HCT116 (cell line): Measurements from ENCODE around the gene MAEA.

Source experiments
- CEBPB ChIP-seq: IDR thresholded peaks from 2 replicates; pipeline ENCODE4 v1.6.1; 2012; ENCODE audit warnings: low read depth
- CTCF ChIP-seq, 3 experiments: fragments of 200-600 bp in 1 of 3; sonication (generic) in 1 of 3; IDR thresholded peaks in 2 of 3; conservative IDR thresholded peaks in 1 of 3; 2 replicates each; pipeline ENCODE4 v1.5.1; 2012 to 2017; ENCODE audit warnings: low read depth in 2 of 3, low read length in 2 of 3, antibody characterized with exemption in 1 of 3, borderline replicate concordance in 1 of 3, control low read depth in 1 of 3, mild to moderate bottlenecking in 1 of 3, mixed read lengths in 1 of 3, mixed run types in 1 of 3, moderate library complexity in 1 of 3; ENCODE audit not compliant: insufficient read depth in 1 of 3
- EZH2 ChIP-seq: fragments of 200-600 bp; sonication (generic); IDR thresholded peaks from 2 replicates; pipeline ENCODE4 v1.6.1; 2017; ENCODE audit warnings: antibody characterized with exemption, mixed run types
- JUND ChIP-seq: IDR thresholded peaks from 2 replicates; pipeline ENCODE4 v1.6.1; 2012
- MAX ChIP-seq: IDR thresholded peaks from 2 replicates; pipeline ENCODE4 v1.6.1; 2012
- POLR2AphosphoS5 ChIP-seq: IDR thresholded peaks from 2 replicates; pipeline ENCODE4 v1.6.1; 2011; ENCODE audit warnings: mild to moderate bottlenecking, low read depth, low read length, moderate library complexity
- RAD21 ChIP-seq: IDR thresholded peaks from 2 replicates; pipeline ENCODE4 v1.6.1; 2012; ENCODE audit warnings: low read depth, mild to moderate bottlenecking
- SRF ChIP-seq: IDR thresholded peaks from 2 replicates; pipeline ENCODE4 v1.6.1; 2012; ENCODE audit warnings: low read depth
- YY1 ChIP-seq: IDR thresholded peaks from 2 replicates; pipeline ENCODE4 v1.6.1; 2011; ENCODE audit warnings: low read length, low read depth, moderate library complexity, mild to moderate bottlenecking; ENCODE audit not compliant: insufficient replicate concordance; ENCODE audit errors: extremely low read depth
- ZFX ChIP-seq: fragments of 450-650 bp; IDR thresholded peaks from 2 replicates; pipeline ENCODE4 v1.6.1; 2017
- ZNF274 ChIP-seq: fragments of 200-500 bp; sonication (Bioruptor generic); IDR thresholded peaks from 2 replicates; pipeline ENCODE4 v1.6.1; 2014; ENCODE audit warnings: mild to moderate bottlenecking, low read depth, low read length, inconsistent platforms
- TF ChIP-seq, protein P1 (sequence below): IDR thresholded peaks from 2 replicates; pipeline ENCODE4 v1.6.1; 2012; ENCODE audit warnings: low read depth
- TF ChIP-seq, protein P2 (sequence below): IDR thresholded peaks from 2 replicates; pipeline ENCODE4 v1.6.1; 2011; ENCODE audit warnings: mild to moderate bottlenecking, low read length, moderate library complexity; ENCODE audit not compliant: insufficient replicate concordance; ENCODE audit errors: extremely low read depth

GRCh38 chr4:1247864-1248244 lies 41.8 kb upstream of the MAEA start:
- TF ChIP-seq ZNF274 (no peak), CTCF (IDR thresholded peaks at IDR 0.05 in 2 of 3, conservative IDR thresholded peaks at IDR 0.05 in 1 of 3; ENCODE audit: borderline replicate concordance in 1 of 3, insufficient read depth in 1 of 3, low read depth in 2 of 3, low read length in 2 of 3) (no peak), EZH2 (no peak), CEBPB (no peak), JUND (no peak), POLR2AphosphoS5 (no peak), YY1 (no peak), MAX (no peak), ZFX (peak; percentile 88; the same call in 1 of the 2 replicates), RAD21 (no peak), SRF (no peak)
- TF ChIP-seq, protein P1, sequence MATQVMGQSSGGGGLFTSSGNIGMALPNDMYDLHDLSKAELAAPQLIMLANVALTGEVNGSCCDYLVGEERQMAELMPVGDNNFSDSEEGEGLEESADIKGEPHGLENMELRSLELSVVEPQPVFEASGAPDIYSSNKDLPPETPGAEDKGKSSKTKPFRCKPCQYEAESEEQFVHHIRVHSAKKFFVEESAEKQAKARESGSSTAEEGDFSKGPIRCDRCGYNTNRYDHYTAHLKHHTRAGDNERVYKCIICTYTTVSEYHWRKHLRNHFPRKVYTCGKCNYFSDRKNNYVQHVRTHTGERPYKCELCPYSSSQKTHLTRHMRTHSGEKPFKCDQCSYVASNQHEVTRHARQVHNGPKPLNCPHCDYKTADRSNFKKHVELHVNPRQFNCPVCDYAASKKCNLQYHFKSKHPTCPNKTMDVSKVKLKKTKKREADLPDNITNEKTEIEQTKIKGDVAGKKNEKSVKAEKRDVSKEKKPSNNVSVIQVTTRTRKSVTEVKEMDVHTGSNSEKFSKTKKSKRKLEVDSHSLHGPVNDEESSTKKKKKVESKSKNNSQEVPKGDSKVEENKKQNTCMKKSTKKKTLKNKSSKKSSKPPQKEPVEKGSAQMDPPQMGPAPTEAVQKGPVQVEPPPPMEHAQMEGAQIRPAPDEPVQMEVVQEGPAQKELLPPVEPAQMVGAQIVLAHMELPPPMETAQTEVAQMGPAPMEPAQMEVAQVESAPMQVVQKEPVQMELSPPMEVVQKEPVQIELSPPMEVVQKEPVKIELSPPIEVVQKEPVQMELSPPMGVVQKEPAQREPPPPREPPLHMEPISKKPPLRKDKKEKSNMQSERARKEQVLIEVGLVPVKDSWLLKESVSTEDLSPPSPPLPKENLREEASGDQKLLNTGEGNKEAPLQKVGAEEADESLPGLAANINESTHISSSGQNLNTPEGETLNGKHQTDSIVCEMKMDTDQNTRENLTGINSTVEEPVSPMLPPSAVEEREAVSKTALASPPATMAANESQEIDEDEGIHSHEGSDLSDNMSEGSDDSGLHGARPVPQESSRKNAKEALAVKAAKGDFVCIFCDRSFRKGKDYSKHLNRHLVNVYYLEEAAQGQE: no peak
- TF ChIP-seq, protein P2, sequence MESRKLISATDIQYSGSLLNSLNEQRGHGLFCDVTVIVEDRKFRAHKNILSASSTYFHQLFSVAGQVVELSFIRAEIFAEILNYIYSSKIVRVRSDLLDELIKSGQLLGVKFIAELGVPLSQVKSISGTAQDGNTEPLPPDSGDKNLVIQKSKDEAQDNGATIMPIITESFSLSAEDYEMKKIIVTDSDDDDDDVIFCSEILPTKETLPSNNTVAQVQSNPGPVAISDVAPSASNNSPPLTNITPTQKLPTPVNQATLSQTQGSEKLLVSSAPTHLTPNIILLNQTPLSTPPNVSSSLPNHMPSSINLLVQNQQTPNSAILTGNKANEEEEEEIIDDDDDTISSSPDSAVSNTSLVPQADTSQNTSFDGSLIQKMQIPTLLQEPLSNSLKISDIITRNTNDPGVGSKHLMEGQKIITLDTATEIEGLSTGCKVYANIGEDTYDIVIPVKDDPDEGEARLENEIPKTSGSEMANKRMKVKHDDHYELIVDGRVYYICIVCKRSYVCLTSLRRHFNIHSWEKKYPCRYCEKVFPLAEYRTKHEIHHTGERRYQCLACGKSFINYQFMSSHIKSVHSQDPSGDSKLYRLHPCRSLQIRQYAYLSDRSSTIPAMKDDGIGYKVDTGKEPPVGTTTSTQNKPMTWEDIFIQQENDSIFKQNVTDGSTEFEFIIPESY: no peak
